HT-29 (cell line): Measurements from ENCODE around the gene LIMS1. TPM values are rescaled to one million over a fixed set of nuclear protein-coding genes. Genes with fewer than 3 reads are reported as not detected.
"Not testable (repeated sequence)": the region's sequence is repeated elsewhere in the genome, so short reads cannot be mapped to it uniquely, and the experiment has no call there.

Experiments
- DNase-seq: peaks from one replicate; pipeline ENCODE4 v3.0.0-alpha.2; 2015; ENCODE audit warnings: low spot score
- total RNA-seq: library from RNA; depleted of rRNA; stranded (reverse); fragments of >200 nt; shearing (Covaris generic); gene quantifications from 2 replicates; pipeline ENCODE4 v1.2.3, GENCODE V29; 2014

LIMS1 gene
- total RNA-seq, 1 experiment from 2014 or later, result 28.5 TPM

DNA sequence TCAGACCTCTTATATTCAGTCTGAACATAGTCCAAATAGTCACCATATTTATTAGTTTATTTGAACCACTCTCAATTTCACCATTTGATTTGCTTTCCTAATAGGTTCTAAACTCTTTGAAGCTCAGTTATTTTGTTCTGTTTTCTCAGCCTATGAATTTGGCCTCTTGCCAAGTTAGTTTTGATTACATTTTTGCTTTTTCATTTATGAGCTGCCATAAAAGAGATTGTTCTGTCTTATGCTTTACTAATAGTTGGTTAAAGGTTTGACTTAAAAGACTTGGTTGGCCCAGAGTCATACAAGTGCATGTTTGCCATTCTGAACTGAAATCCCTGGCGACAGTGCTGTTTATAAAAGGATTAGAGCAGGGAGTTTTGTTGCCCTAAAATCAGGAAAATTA, 99.1 kb downstream of the LIMS1 start:
- peak; percentile 22 for DNase-seq

DNA sequence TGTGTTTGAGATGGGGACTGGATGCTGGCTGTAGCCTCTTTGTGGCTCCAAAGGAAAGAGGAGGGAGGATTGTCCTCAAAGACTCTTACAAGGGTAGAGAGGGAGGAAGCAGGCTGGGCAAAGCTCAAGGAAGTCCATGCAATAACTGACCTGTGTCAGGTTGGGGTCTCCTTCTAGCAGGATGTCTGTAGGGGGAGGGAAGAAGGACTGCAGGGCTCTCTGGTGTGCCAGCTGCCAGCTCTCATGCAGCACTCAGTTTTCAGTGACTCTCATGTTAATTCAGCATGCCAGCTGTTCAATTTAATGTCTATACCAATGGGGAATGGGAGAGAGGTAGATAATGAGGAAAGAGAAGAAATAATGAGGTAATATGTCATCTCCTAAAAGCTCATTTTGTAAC, 99.7 kb downstream of the LIMS1 start:
- DNase-seq, result no peak

DNA sequence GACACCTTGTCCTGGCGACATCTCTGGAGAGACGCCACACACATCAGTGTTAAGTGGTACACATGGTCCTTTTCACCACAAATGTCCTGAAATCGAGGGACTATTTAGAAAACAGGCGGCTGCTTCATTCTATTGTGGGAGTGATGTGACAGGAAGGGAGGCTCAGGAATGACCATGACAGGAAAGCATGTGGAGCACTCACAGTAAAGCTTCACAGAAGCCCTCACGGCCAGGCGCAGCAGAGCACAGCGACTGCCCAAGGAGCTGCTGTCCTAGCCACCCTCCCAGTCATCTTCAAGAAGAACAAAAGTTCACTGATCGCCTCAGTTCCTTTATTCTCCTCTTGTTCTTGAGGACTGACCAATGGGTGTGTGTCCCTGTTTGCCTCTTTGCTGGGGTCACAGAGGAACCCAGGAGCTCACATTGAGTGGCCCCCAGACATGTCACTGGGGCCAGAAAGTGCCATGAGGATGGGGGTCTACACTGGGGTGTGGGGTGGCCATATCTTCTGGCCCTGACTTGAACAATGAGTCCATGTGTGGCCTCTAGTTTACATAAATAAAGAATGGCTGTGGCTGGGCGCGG, 100.4 kb downstream of the LIMS1 start:
- no peak for DNase-seq

DNA sequence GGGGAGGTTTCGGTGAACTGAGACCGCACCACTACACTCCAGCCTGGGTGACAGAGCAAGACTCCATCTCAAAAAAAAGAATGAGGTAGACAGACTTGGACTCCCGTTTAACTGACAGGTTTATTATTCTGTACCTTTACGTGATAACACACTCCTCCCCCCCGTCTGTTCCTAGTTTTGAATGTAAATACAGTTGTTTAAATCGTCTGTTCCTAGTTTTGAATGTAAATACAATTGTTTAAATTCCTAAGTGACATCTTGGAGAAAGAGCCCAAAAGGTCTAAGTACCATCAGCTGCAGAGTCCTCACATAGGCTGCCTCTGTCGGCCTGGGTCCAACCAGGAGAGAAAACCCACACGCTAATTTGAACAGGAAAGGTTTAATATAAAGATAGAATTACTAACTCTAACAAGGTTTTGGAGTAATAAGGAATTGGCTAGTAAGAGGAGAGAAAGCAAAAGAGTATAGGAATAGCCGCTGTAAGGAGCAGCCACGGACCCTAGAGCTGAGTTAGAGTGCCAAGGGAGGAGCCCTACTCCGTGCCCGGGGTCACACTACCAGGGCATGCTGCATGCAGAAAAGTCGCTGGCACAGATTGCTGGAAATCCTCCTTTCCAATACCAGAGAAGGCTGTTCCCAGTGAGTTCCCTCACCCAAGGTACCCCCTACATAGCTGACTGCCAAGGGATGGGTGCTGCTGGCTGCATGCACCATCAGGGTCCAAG, 101.5 kb downstream of the LIMS1 start:
- no peak for DNase-seq

DNA sequence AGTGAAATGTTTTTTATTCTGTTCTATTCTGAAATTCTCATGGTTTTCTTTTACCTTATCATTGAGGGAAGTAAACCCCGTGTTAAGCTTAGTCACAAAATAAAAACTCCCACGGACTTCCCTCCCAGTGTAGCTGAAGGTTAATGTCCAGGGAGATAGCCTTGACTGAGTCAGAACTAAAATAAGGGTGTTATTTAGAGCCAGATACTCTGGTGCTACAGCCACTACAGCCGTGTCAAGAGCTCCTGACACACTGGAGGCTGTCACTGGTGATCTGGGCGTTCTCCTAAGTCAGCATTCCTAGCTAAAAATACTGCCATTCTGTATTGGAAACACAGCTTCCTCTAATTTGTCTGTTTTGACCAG, 103.0 kb downstream of the LIMS1 start:
- DNase-seq, result no peak

DNA sequence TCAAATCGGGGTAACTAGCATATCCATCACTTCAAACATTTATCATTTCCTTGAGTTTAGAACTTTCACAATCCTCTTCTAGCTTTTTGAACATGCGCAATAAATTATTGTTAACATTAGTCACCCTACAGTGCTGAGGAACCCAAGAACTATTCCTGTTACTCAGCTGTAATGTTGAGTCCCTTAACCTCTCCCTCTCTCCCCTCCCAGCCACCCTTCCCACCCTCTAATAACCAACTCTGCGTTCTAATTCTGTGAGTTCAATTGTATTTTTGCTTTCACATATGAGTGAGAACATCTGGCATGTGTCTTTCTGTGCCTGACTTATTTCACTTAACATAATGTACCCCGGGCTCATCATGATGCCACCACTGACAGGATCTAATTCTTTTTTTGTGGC, 106.5 kb downstream of the LIMS1 start:
- DNase-seq, result no peak

DNA sequence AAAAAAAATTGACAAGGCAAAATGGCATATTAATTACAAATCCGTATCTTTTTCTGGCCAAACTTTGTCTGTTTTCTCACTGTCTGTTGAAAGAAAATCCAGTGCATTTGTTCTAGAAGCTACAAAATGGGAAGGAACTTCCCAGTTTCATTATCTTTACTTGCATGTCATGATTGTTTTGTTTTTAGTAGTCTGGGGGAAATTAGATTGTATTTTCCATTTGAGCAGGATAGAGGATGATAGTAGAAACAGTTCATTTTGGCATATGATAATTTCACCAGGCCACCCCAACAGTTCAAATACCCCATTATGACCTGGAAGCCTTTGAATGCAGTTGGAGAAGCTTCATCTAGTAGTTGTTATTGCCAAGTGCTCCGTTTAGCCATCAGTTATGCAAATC, 107.5 kb downstream of the LIMS1 start:
- no peak for DNase-seq

DNA sequence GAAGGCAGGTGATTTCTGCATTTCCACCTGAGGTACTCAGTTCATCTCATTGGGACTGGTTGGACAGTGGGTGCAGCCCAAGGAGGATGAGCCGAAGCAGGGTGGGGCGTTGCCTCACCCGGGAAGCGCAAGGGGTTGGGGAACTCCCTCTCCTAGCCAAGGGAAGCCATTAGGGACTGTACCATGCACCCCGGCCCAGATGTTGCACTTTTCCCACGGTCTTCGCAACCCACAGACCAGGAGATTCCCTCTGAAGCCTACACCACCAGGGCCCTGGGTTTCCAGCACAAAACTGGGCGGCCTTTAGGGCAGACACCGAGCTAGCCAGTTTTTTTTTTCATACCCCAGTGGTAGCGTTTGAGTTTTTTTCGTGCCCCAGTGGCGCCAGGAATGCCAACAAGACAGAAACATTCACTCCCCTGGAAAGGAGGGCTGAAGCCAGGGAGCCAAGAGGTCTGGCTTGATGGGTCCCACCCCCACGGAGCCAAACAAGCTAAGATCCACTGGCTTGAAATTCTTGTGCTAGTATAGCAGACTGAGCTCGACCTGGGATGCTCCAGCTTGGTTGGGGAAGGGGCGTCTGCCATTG, 109.1 kb downstream of the LIMS1 start:
- no peak for DNase-seq

DNA sequence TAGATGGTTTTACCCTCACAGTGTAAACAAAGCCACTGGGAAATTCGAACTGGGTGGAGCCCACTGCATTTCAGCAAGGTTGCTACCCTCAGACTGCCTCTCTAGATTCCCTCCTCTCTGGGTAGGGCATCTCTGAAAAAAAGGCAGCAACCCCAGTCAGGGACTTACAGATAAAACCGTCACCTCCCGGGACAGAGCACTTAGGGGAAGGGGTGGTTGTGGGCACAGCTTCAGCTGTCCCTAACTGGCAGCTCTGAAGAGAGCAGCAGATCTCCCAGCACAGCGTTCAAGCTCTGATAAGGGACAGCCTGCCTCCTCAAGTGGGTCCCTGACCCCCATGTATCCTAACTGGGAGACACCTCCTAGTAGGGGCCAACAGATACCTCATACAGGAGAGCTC, 109.6 kb downstream of the LIMS1 start:
- not testable (repeated sequence) for DNase-seq

DNA sequence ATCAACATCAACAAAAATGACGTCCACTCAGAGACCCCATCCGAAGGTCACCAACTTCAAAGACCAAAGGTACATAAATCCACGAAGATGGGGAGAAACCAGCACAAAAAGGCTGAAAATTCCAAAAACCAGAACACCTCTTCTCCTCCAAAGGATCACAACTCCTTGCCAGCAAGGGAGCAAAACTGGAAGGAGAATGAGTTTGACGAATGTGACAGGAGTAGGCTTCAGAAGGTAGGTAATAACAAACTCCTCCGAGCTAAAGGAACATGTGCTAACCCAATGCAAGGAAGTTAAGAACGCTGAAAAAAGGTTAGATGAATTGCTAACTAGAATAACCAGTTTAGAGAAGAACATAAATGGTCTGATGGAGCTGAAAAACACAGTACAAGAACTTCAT, 110.2 kb downstream of the LIMS1 start:
- DNase-seq, result not testable (repeated sequence)

DNA sequence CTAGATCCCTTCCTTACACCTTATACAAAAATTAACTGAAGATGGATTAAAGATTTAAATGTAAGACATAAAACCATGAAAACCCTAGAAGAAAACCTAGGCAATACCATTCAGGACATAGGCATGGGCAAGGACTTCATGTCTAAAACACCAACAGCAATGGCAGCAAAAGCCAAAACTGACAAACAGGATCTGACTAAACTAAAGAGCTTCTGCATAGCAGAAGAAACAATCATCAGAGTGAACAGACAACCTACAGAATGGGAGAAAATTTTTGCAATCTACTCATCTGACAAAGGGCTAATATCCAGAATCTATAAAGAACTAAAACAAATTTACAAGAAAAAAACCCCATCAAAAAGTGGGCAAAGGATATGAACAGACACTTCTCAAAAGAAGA, 114.5 kb downstream of the LIMS1 start:
- DNase-seq, result not testable (repeated sequence)

DNA sequence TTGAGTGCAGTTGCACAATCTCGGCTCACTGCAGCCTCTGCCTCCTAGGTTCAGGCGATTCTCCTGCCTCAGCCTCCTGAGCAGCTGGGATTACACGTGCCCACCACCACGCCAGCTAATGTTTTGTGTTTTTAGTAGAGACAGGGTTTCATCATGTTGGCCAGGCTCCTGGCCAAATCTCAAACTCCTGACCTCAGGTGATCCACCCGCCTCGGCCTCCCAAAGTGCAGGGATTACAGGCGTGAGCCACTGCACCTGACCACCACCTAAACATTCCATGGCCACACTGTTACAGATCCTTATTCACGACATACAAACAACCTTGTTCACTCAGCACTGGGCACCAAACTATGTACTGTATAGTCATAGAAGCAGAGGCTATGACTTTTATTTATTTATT, 116.2 kb downstream of the LIMS1 start:
- DNase-seq, result not testable (repeated sequence)

DNA sequence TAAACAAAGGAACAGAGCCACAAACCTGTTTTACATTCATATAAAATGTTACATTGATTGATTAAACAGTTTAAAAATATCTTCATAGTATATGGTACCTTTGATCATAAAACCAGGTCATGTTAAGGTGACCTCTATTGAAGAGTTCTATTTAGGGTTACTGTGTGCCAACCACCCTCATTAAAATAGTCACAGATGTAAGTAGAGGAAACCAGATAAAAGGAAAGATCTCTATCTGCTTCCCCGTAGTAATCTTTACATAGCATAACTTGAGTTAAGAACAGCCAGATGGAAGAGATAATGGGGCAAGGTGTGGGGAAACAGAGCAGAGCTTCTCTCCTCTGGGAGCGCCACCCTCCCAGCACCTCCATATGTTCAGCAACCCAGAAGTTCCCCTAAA, 117.2 kb downstream of the LIMS1 start:
- not testable (repeated sequence) for DNase-seq

DNA sequence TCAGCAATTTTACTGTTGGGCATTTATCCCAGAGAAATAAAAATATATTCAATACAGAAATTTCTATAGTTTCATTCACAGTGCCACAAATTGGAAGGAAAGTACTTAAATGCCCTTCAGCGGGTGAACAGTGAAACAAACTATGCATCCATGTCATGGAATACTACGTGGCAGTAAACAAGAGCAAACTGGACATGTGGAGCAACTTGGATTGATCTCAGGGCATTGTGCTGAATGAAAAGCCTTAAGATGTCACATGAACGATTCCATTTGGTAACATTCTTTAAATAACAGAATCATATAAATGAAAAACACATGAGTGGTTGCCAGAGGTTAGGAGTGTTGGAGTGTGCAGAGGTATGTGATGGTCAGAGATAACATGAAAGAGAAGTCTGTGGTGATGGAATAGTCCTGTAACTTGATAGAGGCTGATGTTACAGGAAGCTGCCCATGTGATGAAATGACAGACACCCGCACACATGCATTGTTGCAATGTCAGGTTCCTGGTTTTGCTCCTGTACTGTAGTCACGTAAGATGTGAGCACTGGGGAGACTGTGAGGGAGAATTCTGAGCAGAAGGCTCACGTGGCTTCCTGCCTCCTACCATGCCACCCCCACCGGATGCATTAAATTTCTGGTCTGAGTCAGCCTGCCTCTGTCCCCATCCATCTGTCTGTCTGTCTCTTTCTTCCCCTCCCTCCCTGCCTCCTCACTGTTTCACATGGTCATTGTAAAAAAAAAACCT, 118.1 kb downstream of the LIMS1 start:
- not testable (repeated sequence) for DNase-seq

DNA sequence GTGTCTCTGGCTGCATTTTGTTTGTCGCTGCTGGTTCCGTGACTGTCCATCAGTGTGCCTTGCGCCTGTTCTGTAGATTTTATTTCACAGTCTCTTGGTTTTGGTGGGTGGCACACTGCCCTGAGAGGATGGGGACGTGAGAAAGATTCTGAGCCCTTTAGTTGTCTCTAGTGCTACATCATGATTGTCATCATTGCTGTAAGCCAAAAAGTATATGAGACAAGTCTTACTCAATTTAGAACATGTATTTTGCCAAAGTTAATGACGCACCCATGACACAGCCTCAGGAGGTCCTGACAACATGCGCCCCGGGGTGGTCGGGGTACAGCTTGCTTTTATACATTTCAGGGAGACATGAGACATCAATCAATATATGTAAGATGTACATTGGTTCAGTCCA, 119.2 kb downstream of the LIMS1 start:
- not testable (repeated sequence) for DNase-seq

DNA sequence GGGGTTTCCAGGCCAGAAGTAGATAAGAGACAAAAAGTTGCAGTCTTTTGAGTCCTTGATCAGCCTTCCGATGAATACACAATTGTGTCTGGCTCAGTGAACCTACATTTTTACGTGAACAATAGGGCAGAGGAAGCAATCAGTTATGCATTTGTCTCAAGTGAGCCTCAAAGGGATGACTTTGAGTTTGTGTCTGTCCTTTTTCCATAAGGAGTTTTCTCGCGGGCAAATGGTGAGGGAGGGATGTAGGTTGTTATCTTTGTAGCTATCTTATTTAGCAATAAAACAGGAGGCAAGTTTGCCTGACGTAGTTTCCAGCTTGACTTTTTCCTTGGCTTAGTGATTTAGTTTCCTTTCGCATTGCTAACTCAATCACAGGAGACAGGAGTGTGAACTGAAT, 119.6 kb downstream of the LIMS1 start:
- not testable (repeated sequence) for DNase-seq

DNA sequence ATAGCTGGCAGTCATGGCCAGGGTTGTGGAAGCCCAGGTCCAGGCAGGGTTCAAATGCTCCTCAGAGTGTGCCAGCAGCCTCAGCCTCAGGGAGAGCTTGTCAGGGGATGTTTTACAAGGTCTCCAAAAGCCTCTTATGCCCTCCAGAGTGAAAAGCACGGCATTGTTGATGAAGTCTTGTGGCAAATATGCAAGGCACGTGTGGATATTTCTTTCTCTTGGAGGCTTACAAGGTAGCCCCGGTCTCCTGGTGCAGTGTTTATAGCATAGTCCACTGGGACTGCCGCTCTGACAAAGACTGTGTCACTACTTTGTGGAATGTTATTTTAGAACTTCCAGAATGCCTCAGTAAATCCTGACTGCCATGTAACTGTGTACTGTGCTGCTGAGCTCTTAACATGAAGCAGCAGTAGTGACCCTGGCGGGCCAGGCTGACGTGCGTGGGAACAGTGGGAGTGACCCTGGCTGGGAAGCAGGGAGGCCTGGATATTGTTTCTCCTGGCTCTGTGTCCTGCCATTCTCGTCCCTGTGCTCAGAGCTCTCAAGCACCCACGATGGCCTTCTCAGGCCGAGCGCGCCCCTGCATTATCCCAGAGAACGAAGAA, 120.4 kb downstream of the LIMS1 start:
- DNase-seq, result not testable (repeated sequence)

DNA sequence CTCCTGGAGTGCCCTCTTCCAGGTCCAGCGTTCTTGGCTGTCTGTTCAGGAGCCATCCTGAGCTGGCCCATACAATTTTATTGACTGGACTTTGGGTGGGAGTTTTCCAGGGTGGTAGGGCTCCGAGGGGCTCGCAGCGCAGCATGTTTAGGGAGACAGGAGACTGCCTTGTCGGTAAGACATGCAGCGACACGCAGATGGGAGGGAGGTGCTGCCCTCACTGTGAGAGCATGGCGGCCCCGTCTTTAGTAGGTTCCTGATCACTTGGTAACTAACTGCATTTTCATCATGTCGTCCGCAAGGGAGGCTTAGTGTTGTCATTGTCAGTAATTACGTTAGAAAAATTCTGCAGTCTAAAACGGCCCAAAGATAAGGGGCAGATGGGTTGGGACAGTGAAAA, 121.0 kb downstream of the LIMS1 start:
- not testable (repeated sequence) for DNase-seq

DNA sequence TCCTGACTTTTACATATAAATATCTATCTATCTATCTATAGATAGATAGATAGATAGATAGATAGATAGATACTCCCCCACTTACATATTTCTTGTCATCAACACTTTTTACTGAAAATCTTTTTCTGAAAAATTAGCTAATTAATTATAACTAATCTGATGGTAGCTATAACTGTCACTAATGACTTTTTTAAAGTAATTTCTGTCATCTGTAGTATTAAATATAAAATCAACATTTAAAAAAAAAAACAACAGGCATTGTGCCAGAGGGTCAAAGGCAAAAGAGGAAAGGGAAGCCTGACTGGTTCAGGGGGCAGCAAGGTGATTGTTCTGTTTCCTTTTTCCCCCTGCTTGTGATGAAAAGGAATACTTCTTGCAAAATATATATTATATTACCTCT, 122.0 kb downstream of the LIMS1 start:
- not testable (repeated sequence) for DNase-seq

DNA sequence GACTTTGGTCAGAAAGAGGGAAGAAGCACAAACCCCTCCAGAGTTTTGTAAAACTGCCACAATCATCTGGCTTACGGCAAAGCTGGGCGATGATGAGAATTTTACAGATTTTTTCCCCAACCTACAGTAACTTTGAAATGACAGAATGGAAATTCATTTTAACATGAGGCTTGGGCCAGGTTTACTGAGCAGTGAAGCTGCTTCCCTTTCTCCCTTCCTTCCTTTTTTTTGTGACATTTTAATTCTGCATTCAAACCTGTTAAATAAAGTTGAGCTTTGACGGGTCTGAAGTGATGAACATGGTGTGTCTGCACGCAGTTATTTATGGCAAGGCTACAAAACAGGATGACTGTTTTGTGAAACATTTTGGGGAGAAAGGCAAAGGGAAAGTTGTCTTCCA, 123.2 kb downstream of the LIMS1 start:
- DNase-seq, result not testable (repeated sequence)

DNA sequence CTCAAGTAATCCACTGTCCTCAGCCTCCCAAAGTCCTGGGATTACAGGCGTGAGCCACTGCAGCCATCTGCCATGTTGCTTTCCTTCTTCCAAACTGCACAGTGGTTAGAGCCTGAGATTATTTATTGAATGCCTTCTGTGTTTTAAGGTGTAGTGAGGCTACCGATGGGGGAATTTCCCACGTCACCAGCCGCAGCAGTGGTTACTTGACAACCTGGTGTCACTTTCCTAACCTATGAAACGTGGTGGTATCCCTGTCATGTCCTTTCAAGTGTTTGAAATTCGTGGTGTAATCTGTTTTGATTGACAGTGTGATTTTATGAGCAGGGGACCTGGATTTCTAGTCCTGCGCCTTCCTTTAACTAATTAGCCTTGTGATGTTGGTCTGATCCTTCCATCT, 124.3 kb downstream of the LIMS1 start:
- DNase-seq, result not testable (repeated sequence)

DNA sequence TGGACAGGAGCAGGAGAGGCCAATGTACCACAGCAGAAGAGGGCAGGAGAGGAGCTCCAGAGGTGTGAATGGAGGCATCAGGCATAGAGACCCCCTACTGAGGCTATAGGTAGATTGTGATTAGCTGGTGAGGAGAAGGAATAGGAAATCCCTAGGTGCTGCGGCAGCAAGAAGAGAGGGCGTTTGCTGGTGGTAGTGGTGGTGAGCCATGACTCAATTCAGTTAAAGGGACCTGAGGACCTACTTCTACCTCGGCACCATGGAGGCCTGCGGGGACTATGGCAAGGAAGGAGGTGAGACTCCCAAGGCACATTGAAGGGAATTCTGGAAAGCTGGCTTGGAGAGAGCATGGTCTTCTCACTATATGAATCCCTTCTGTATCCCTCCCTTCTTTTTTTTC, 127.2 kb downstream of the LIMS1 start:
- DNase-seq, result not testable (repeated sequence)
